Measurements from ENCODE around the gene FHOD3.

- TF ChIP-seq RBM39 (optimal IDR thresholded peaks at IDR 0.05; ENCODE audit: low read depth, low read length), result no peak
- TF ChIP-seq RBM22 (IDR thresholded peaks at IDR 0.05; ENCODE audit: low read depth, low read length, poor library complexity, severe bottlenecking), result no peak
- TF ChIP-seq SUPT5H (IDR thresholded peaks at IDR 0.05), result no peak
- TF ChIP-seq, protein P1, sequence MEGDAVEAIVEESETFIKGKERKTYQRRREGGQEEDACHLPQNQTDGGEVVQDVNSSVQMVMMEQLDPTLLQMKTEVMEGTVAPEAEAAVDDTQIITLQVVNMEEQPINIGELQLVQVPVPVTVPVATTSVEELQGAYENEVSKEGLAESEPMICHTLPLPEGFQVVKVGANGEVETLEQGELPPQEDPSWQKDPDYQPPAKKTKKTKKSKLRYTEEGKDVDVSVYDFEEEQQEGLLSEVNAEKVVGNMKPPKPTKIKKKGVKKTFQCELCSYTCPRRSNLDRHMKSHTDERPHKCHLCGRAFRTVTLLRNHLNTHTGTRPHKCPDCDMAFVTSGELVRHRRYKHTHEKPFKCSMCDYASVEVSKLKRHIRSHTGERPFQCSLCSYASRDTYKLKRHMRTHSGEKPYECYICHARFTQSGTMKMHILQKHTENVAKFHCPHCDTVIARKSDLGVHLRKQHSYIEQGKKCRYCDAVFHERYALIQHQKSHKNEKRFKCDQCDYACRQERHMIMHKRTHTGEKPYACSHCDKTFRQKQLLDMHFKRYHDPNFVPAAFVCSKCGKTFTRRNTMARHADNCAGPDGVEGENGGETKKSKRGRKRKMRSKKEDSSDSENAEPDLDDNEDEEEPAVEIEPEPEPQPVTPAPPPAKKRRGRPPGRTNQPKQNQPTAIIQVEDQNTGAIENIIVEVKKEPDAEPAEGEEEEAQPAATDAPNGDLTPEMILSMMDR (IDR thresholded peaks at IDR 0.05 in 2 of 3, conservative IDR thresholded peaks at IDR 0.05 in 1 of 3; ENCODE audit: insufficient read depth in 2 of 3, low read depth in 1 of 3, low read length in 3 of 3), result no peak
- no peak for TF ChIP-seq RAD21 (CRISPR knock-in tag; conservative IDR thresholded peaks at IDR 0.05 in 1 of 2, IDR thresholded peaks at IDR 0.05 in 1 of 2)
- TF ChIP-seq FOS (IDR thresholded peaks at IDR 0.05; ENCODE audit: extremely low read depth, insufficient read length), result no peak
- TF ChIP-seq TCF7L2 (IDR thresholded peaks at IDR 0.05; ENCODE audit: low read depth, low read length), result no peak
- no peak for TF ChIP-seq TAF1 (IDR thresholded peaks at IDR 0.05; ENCODE audit: control insufficient read depth, extremely low read depth, insufficient read depth, low read length, severe bottlenecking)
- TF ChIP-seq, protein P2, sequence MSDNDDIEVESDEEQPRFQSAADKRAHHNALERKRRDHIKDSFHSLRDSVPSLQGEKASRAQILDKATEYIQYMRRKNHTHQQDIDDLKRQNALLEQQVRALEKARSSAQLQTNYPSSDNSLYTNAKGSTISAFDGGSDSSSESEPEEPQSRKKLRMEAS (CRISPR knock-in tag; IDR thresholded peaks at IDR 0.05), result no peak
- TF ChIP-seq ZNF384 (IDR thresholded peaks at IDR 0.05; ENCODE audit: low read depth, low read length), result no peak
- TF ChIP-seq, protein P3, sequence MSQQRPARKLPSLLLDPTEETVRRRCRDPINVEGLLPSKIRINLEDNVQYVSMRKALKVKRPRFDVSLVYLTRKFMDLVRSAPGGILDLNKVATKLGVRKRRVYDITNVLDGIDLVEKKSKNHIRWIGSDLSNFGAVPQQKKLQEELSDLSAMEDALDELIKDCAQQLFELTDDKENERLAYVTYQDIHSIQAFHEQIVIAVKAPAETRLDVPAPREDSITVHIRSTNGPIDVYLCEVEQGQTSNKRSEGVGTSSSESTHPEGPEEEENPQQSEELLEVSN (IDR thresholded peaks at IDR 0.05; ENCODE audit: borderline replicate concordance in 1 of 2, extremely low read depth in 1 of 2, insufficient read depth in 1 of 2, insufficient read length in 1 of 2, low read depth in 1 of 2, low read length in 1 of 2, poor library complexity in 1 of 2, severe bottlenecking in 1 of 2), result no peak
- no peak for TF ChIP-seq ZHX1 (conservative IDR thresholded peaks at IDR 0.05; ENCODE audit: low read length)
Observed at GRCh38 chr18:36380173-36380827, 82.8 kb downstream of the FHOD3 start.

Measured in K562 (cell line).